Umbilical cord (tissue), 2 donors: ENCODE measurements around the gene ZBTB17. TPM values are rescaled to one million over a fixed set of nuclear protein-coding genes. Genes with fewer than 3 reads are reported as not detected.
"Not testable (repeated sequence)": the region's sequence is repeated elsewhere in the genome, so short reads cannot be mapped to it uniquely, and the experiment has no call there.

Experiments
- DNase-seq: peaks from one replicate; pipeline ENCODE4 v3.0.0-alpha.2; 2015; ENCODE audit warnings: low spot score
- total RNA-seq: library from RNA; depleted of rRNA; stranded (reverse); fragments of >200 nt; gene quantifications from one replicate; pipeline ENCODE4 v1.2.3, GENCODE V29; 2014; ENCODE audit warnings: low replicate concordance; ENCODE audit not compliant: insufficient read depth

The ZBTB17 gene
- total RNA-seq, 1 donor from 2014 or later = 33.2 TPM

DNA sequence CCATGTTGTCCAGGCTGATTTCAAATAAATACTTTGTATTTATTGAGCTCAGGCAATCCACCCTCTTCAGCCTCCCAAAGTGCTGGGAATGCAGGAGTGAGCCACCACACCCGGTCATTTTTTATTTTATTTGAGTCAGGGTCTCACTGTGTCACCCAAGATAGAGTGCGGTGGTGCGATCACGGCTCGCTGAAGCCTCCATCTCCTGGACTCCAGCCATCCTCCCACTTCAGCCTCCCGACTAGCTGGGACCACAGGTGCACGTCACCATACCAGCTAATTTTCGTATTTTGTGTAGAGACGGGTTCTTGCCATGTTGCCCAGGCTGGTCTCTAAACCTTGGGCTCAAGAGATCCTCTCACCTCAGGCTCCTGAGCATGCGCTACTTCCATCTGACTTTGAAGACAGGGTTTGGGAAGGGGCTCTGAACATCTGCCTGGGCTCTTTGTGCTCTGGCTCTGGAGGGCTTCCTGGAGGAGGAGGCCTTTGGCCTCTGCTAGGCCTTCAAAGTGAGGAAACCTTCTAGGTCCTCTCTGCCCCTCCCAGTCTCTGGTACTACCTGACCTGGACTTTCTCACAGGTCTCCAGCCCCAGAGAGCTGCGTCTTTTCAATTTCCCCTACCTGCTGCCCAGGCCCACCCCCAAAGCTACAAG is 36.2 kb upstream of the ZBTB17 start:
- DNase-seq = no peak

- no peak for DNase-seq
These were observed 34.9 kb upstream of the ZBTB17 start for GRCh38 chr1:16010837-16011236.

- no peak for DNase-seq
These were observed 33.8 kb upstream of the ZBTB17 start for GRCh38 chr1:16009678-16010077.

- peak; percentile 83 for DNase-seq
These were observed 33.1 kb upstream of the ZBTB17 start for GRCh38 chr1:16009030-16009460.

GRCh38 chr1:16007671-16008341 is 31.9 kb upstream of the ZBTB17 start:
- DNase-seq = no peak

GRCh38 chr1:16006552-16007485 is 30.9 kb upstream of the ZBTB17 start:
- peak; percentile 40 for DNase-seq

GRCh38 chr1:16006010-16006409 is 30.1 kb upstream of the ZBTB17 start:
- DNase-seq = no peak

- no peak for DNase-seq
These were observed 29.7 kb upstream of the ZBTB17 start for GRCh38 chr1:16005597-16005996.

DNA sequence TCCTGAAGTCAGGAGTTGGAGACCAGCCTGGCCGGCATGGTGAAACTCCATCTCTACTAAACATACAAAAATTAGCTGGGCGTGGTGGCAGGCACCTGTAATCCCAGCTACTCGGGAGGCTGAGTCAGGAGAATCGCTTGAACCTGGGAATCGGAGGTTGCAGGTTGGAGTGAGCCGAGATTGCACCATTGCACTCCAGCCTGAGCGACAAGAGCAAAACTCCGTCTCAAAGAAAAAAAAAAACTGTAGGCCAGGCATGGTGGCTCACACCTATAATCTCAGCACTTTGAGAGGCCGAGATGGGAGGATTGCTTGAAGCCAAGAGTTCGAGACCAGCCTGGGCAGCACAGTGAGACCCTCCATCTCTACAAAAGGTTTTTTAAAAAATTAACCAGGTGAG is 25.4 kb upstream of the ZBTB17 start:
- DNase-seq = not testable (repeated sequence)

GRCh38 chr1:15998929-15999328 is 23.0 kb upstream of the ZBTB17 start:
- DNase-seq = no peak

- no peak for DNase-seq
These were observed 21.9 kb upstream of the ZBTB17 start for GRCh38 chr1:15997637-15998280.

DNA sequence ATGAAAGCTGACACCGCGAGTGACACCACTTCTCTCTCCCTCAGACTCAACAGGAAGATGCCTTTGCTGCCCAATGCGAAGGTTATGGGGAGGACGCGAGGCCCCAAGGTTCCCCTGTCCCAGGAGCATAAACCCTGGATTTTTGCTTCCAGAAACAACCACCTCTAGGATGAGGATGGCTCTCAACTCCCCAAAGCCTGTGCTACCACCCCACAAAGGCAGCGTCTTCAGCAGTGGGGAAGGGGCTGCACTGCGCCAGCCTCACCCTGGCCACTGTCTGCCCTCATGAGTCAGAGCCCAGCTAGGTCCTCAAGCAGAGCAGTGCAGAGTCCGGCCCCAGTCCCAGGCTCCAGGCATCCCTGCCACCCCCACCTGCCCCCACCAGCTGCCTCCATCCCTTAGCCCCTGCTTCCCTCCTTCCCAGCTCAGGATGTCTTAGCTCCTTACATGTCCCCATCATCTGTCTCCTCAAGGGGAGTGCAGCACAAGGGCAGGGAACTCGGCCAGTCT is 21.2 kb upstream of the ZBTB17 start:
- DNase-seq = no peak

DNA sequence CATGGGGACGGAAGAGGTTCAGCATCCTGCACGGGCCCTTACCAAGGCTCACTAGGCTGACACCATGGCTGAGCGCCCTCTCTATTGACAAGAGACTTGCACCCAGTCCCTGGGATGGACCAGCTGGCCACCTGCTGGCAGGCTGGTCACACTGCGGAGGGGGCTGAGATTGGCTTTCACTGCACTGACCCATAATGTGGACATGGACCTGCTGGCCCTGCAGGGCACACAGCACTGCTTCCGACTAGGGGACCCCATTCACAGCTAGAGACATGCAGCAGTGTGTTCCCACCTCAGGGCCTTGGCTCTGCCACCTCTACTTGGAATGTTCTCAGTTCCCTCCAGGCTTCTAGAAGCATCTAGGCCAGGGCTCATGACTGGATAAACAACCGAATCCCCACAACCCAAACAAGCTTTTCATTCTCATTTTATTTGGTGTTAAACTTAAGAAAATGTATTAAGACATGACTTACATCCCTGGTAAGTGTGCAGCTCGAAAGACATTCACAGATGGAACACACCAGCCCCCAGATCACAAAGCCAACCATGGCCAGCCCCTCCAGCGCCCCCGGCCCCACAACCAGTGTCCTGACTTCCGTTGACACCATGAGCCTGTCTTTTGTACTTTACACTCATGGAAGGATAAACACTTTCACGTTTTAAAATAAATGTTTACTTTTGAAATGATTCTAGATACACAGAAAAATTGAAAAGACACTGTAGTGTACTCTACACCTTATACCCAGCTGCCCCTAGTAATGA is 18.9 kb upstream of the ZBTB17 start:
- peak; percentile 25 for DNase-seq

DNA sequence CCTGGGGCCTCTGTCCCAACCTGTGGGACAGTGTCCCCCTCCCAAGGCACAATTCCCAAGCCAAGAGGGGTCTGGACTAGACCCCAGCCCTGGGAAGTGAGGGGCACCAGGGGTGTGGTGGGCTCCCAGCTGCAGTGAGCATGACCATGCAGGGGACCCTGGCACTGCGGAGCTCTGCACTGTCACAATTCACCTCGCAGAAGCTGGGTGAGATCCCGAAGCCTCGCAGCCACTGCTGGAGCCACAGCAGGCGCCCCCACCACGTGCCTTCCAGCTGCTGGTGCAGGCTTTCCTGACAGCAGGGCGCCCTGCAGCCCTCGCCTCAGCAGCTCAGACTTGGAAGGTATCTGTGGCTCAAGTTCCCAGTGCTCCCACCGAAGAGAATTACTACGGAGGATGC is 18.2 kb upstream of the ZBTB17 start:
- DNase-seq = no peak

DNA sequence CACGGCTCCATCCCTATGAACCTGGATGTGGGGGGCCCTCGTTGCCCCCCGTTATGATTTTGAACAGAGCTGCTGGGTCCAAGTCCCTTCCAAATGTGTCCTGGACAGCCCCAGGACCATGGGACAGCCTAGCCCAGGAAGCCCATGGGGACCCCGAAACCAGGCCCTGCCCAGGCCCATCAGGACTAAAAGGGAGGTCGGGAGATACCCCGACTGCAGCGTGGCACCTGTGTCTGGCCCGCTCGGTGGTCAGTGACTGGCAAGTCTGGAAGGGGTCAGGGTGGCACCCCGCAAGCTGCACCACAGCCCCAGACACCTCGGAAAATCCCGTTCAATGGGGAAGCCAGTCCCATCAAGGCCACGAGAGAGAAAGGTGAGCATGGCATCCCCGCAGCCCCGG is 17.8 kb upstream of the ZBTB17 start:
- no peak for DNase-seq

GRCh38 chr1:15992582-15993500 is 16.9 kb upstream of the ZBTB17 start:
- no peak for DNase-seq

GRCh38 chr1:15992187-15992553 is 16.3 kb upstream of the ZBTB17 start:
- DNase-seq = no peak

- no peak for DNase-seq
These were observed 15.7 kb upstream of the ZBTB17 start for GRCh38 chr1:15991427-15992186.

DNA sequence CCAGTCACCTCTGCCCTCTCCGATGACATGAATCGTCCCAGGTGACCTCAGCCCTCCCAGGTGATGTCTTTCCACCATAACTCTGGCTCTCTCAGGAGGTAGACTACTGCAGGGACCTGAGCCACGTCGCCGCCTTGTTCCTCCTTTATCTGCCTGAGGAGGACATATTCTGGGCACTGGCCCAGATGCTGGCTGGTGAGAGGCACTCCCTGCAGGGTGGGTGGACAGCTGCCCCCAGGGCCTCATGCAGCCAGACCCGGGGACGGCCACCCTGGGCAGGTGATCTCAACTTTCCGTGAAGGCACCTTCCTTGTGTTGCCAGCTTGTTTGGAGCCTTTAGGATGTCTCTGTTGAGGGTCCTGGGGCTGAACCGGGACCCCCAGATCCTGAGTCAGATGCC is 13.9 kb upstream of the ZBTB17 start:
- DNase-seq = no peak
